HCT116 (cell line): Measurements from ENCODE around the gene ATF7IP. TPM values are rescaled to one million over a fixed set of nuclear protein-coding genes. Genes with fewer than 3 reads are reported as not detected.

ENCODE experiments used
- ATAC-seq: fragments of 200-7000 bp; cut with Tn5 transposase; 2 replicates; pipeline ENCODE4 v1.9.1; 2020; ENCODE audit warnings: mild to moderate bottlenecking, moderate library complexity
- BruUV-seq: library from RNA; stranded (reverse); fragments of 400-500 nt; replicated peaks from 2 replicates; lab custom pipeline; 2021; lab: Mats Ljungman, UMichigan
- CTCF ChIA-PET: fragments of 300-600 bp; sonication (Branson Sonifier 250); formaldehyde crosslinking; loops from one replicate; lab custom pipeline; 2021; ENCODE audit warnings: antibody characterized with exemption; lab: Charles Lee
- POLR2A ChIA-PET: fragments of 300-600, 350-600 bp; sonication (Branson Sonifier 250); formaldehyde crosslinking; loops from one replicate; lab custom pipeline; 2021; ENCODE audit warnings: antibody characterized with exemption; lab: Charles Lee
- RAD21 ChIA-PET, 2 experiments: fragments of 300-600 bp; sonication (Branson Sonifier 250); formaldehyde crosslinking; loops; one replicate each; lab custom pipeline; 2023; ENCODE audit warnings: low total read pairs in 2 of 2; ENCODE audit not compliant: uncharacterized antibody in 2 of 2, unreplicated experiment in 2 of 2, low non-redundant PET in 1 of 2; lab: Charles Lee
- DNase-seq: peaks from one replicate; pipeline ENCODE4 v3.0.0-alpha.2; 2010; ENCODE audit warnings: low read depth, low spot score
- H2AFZ ChIP-seq: fragments of 200-600 bp; shearing (Covaris generic), sonication (generic); 2 replicates; pipeline ENCODE4 v1.6.1; 2017; ENCODE audit warnings: low read depth, mixed run types, mixed read lengths, antibody characterized with exemption, low read length; ENCODE audit not compliant: poor library complexity, severe bottlenecking
- H3K27ac ChIP-seq: 2 replicates; pipeline ENCODE4 v1.5.1; 2012; ENCODE audit warnings: low read depth, low read length
- H3K27me3 ChIP-seq: fragments of 200-600 bp; sonication (generic); 2 replicates; pipeline ENCODE4 v1.6.1; 2016; ENCODE audit warnings: mixed run types, low read length, mixed read lengths; ENCODE audit not compliant: insufficient read depth
- H3K36me3 ChIP-seq, 2 experiments: fragments of 200-500 bp in 1 of 2; fragments of 200-600 bp in 1 of 2; sonication (Bioruptor generic) in 1 of 2; sonication (generic) in 1 of 2; 2 replicates each; pipeline versions ENCODE4 v1.5.1 to v1.6.1; 2014 to 2016; ENCODE audit warnings: low read length in 2 of 2, inconsistent platforms in 1 of 2, mixed read lengths in 1 of 2, mixed run types in 1 of 2; ENCODE audit not compliant: insufficient read depth in 2 of 2, control insufficient read depth in 1 of 2
- H3K4me1 ChIP-seq, 2 experiments: fragments of 200-600 bp in 1 of 2; sonication (generic) in 1 of 2; 2 replicates each; pipeline versions ENCODE4 v1.5.1 to v1.6.1; 2012 to 2017; ENCODE audit warnings: low read length in 2 of 2, inconsistent platforms in 1 of 2, mild to moderate bottlenecking in 1 of 2, mixed read lengths in 1 of 2, mixed run types in 1 of 2, moderate library complexity in 1 of 2; ENCODE audit not compliant: insufficient read depth in 2 of 2, control insufficient read depth in 1 of 2
- H3K4me2 ChIP-seq: fragments of 200-600 bp; sonication (generic); 2 replicates; pipeline ENCODE4 v1.6.1; 2017; ENCODE audit warnings: mixed run types, low read length, mixed read lengths
- H3K4me3 ChIP-seq, 2 experiments: fragments of 200-600 bp in 1 of 2; sonication (generic) in 1 of 2; replicated peaks in 1 of 2; 2 replicates each; pipeline ENCODE4 v1.5.1; 2011 to 2016; ENCODE audit warnings: low read length in 2 of 2, control low read depth in 1 of 2, low read depth in 1 of 2, mild to moderate bottlenecking in 1 of 2, mixed read lengths in 1 of 2, mixed run types in 1 of 2
- H3K79me2 ChIP-seq: fragments of 200-600 bp; sonication (generic); 2 replicates; pipeline ENCODE4 v1.6.1; 2017; ENCODE audit warnings: mild to moderate bottlenecking, mixed run types, low read length, moderate library complexity, mixed read lengths; ENCODE audit not compliant: insufficient read depth
- H3K9ac ChIP-seq: fragments of 200-600 bp; sonication (generic); 2 replicates; pipeline ENCODE4 v1.6.1; 2016; ENCODE audit warnings: low read length, mixed read lengths
- H3K9me2 ChIP-seq: fragments of 200-600 bp; sonication (generic), shearing (Covaris generic); 2 replicates; pipeline ENCODE4 v1.6.1; 2017; ENCODE audit warnings: mixed run types, mild to moderate bottlenecking, moderate library complexity; ENCODE audit not compliant: insufficient read depth
- H3K9me3 ChIP-seq, 2 experiments: fragments of 200-500 bp in 1 of 2; fragments of 200-600 bp in 1 of 2; sonication (Bioruptor generic) in 1 of 2; sonication (generic) in 1 of 2; 2 replicates each; pipeline ENCODE4 v1.6.1; 2014 to 2017; ENCODE audit warnings: low read length in 2 of 2, mixed read lengths in 2 of 2, inconsistent platforms in 1 of 2, low read depth in 1 of 2, mild to moderate bottlenecking in 1 of 2, mixed run types in 1 of 2, moderate library complexity in 1 of 2; ENCODE audit not compliant: control insufficient read depth in 1 of 2, insufficient read depth in 1 of 2
- H4K20me1 ChIP-seq: fragments of 200-600 bp; sonication (generic), shearing (Covaris generic); 2 replicates; pipeline ENCODE4 v1.6.1; 2017; ENCODE audit warnings: mixed run types, mild to moderate bottlenecking, moderate library complexity; ENCODE audit not compliant: insufficient read depth
- EGR1 ChIP-seq: IDR thresholded peaks from 2 replicates; pipeline ENCODE4 v1.6.1; 2012; ENCODE audit warnings: low read depth
- EZH2 ChIP-seq: fragments of 200-600 bp; sonication (generic); IDR thresholded peaks from 2 replicates; pipeline ENCODE4 v1.6.1; 2017; ENCODE audit warnings: antibody characterized with exemption, mixed run types
- TCF7L2 ChIP-seq: IDR thresholded peaks from 2 replicates; pipeline ENCODE4 v1.7.0; 2011; ENCODE audit warnings: borderline replicate concordance, inconsistent platforms; ENCODE audit not compliant: insufficient read depth, insufficient read length; ENCODE audit errors: extremely low read depth
- ZNF274 ChIP-seq: fragments of 200-500 bp; sonication (Bioruptor generic); IDR thresholded peaks from 2 replicates; pipeline ENCODE4 v1.6.1; 2014; ENCODE audit warnings: mild to moderate bottlenecking, low read depth, low read length, inconsistent platforms
- intact Hi-C: fragments of 100-400 bp; cut with micrococcal nuclease; formaldehyde crosslinking; loops from 2 replicates; pipeline ENCODE4 v1.10.0; 2022
- total RNA-seq: library from RNA; stranded (reverse); gene quantifications from one replicate; pipeline ENCODE4 v1.2.1, GENCODE V29; 2021; ENCODE audit not compliant: unreplicated experiment

ATF7IP gene
- total RNA-seq, 1 experiment from 2014 or later = 38.6 TPM

DNA sequence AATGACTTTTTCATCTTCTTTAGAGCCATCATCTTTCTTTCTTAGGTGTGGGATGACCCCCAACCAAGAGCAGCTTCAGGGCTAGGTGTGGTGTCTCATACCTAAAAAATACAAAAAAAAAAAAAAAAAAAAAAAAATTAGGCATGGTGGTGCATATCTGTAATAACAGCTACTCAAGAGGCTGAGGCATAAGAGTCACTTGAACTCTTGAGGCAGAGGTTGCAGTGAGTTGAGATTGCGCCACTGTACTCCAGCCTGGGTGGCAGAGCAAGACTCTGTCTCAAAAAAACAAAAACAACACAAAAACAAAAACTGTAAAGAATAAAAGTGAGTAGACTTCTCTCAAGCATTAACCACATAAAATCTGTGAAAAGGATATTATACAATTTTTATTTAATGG lies 8.0 kb upstream of the ATF7IP start:
- Histone ChIP-seq H3K4me2 (no peak overlapping the region), H3K9ac (no peak overlapping the region), H3K27me3 (no peaks in the 10 kb centered on the region), H3K79me2 (no peaks in the 10 kb centered on the region), H3K27ac (no peak overlapping the region), H2AFZ (no peak overlapping the region), H4K20me1 (no peaks in the 10 kb centered on the region), H3K36me3 (no peaks in the 10 kb centered on the region), H3K9me3 (no peaks in the 10 kb centered on the region; a peak in 1 of 4 replicates), H3K9me2 (no peaks in the 10 kb centered on the region), H3K4me3 (no peak overlapping the region), H3K4me1 (peaks cover 0 to 13% of the 10 kb centered on the region in 2 experiments; a peak in 2 of 4 replicates)
- ATAC-seq (no peak), DNase-seq (no peak)
- no peak for TF ChIP-seq EGR1
- CTCF ChIA-PET = no interaction called here
- RAD21 ChIA-PET = no interaction called here
- intact Hi-C loops = no loop called here
- POLR2A ChIA-PET = no interaction called here
- BruUV-seq = no TSS peak

DNA sequence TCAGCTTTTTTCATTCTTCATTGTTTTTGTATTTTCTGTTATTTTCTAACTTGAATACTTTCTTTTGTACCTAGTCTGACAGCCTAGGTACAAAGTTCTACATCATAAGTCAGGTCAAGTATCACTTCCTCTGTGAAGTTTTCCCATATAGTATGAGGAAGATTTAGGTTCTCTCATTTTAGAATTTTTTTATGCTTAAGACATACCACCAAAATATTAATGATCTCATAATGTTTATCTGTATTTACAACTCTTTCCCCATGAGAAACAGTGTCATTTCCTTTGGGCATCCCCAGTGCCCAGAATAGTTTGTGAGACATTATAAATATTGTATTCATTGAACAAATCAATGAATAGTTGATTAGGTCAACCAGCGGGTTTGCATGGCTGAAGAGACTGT lies 3.1 kb upstream of the ATF7IP start:
- Histone ChIP-seq H3K4me3 (no peak overlapping the region), H4K20me1 (no peaks in the 10 kb centered on the region), H3K79me2 (peaks cover 9% of the 10 kb centered on the region), H3K27ac (no peak overlapping the region), H3K9me2 (no peaks in the 10 kb centered on the region), H3K9me3 (no peaks in the 10 kb centered on the region), H3K4me1 (peaks cover 2 to 25% of the 10 kb centered on the region in 2 experiments; a peak in 3 of 4 replicates), H3K27me3 (no peaks in the 10 kb centered on the region), H3K36me3 (no peaks in the 10 kb centered on the region), H3K4me2 (no peak overlapping the region), H3K9ac (no peak overlapping the region), H2AFZ (no peak overlapping the region)
- BruUV-seq = no TSS peak
- ATAC-seq (no peak), DNase-seq (no peak)
- RAD21 ChIA-PET = interaction anchor here (0.6 to 0.7 kb wide), 2 partner anchors 303 to 1224 kb away, joined by 3 read pairs; no protein-coding TSS in a partner anchor
- POLR2A ChIA-PET = no interaction called here
- intact Hi-C loops = no loop called here
- CTCF ChIA-PET = no interaction called here
- TF ChIP-seq EZH2 = no peak
- TF ChIP-seq TCF7L2 = no peak
- TF ChIP-seq ZNF274 = no peak
